HEK293 (cell line): Measurements from ENCODE around the gene PKNOX2.

Experiments used
- AEBP2 ChIP-seq: fragments of 450-650 bp; formaldehyde crosslinking; IDR thresholded peaks from 2 replicates; pipeline ENCODE4 v1.5.1; 2016; ENCODE audit warnings: missing biosample characterization, missing genetic modification characterization, borderline replicate concordance
- HOXA7 ChIP-seq: sonication (generic); formaldehyde crosslinking; IDR thresholded peaks from 2 replicates; pipeline ENCODE4 v1.8.1; 2022; ENCODE audit warnings: missing genetic modification reagents, borderline replicate concordance
- IKZF3 ChIP-seq: fragments of 450-650 bp; IDR thresholded peaks from 2 replicates; pipeline ENCODE4 v1.5.0; 2018; ENCODE audit warnings: missing biosample characterization, mild to moderate bottlenecking, missing genetic modification characterization, moderate library complexity
- INSM2 ChIP-seq: fragments of 450-650 bp; formaldehyde crosslinking; IDR thresholded peaks from 2 replicates; pipeline ENCODE4 v1.5.1; 2016; ENCODE audit warnings: missing biosample characterization, missing genetic modification characterization
- MEIS1 ChIP-seq: sonication (generic); formaldehyde crosslinking; IDR thresholded peaks from 2 replicates; pipeline ENCODE4 v1.8.1; 2022; ENCODE audit warnings: missing genetic modification reagents, mild to moderate bottlenecking, borderline replicate concordance
- PRDM2 ChIP-seq: fragments of 450-650 bp; formaldehyde crosslinking; IDR thresholded peaks from 2 replicates; pipeline ENCODE4 v1.5.1; 2016; ENCODE audit warnings: missing biosample characterization, missing genetic modification characterization, borderline replicate concordance
- SP3 ChIP-seq: fragments of 450-650 bp; formaldehyde crosslinking; IDR thresholded peaks from 2 replicates; pipeline ENCODE4 v1.5.1; 2016; ENCODE audit warnings: missing biosample characterization, missing genetic modification characterization
- ZBTB48 ChIP-seq: fragments of 450-650 bp; formaldehyde crosslinking; IDR thresholded peaks from 2 replicates; pipeline ENCODE4 v1.5.1; 2016; ENCODE audit warnings: missing biosample characterization, missing genetic modification characterization
- ZFP3 ChIP-seq: fragments of 450-650 bp; formaldehyde crosslinking; IDR thresholded peaks from 2 replicates; pipeline ENCODE4 v1.5.1; 2016; ENCODE audit warnings: low read depth, missing biosample characterization, missing genetic modification characterization
- ZNF211 ChIP-seq: fragments of 450-650 bp; formaldehyde crosslinking; IDR thresholded peaks from 2 replicates; pipeline ENCODE4 v1.5.1; 2016; ENCODE audit warnings: low read depth, missing biosample characterization, missing genetic modification characterization
- ZNF239 ChIP-seq: fragments of 450-650 bp; formaldehyde crosslinking; IDR thresholded peaks from 2 replicates; pipeline ENCODE4 v1.5.1; 2016; ENCODE audit warnings: missing biosample characterization, missing genetic modification characterization
- ZNF394 ChIP-seq: fragments of 450-650 bp; formaldehyde crosslinking; IDR thresholded peaks from 2 replicates; pipeline ENCODE4 v1.5.1; 2016; ENCODE audit warnings: missing biosample characterization, missing genetic modification characterization, mild to moderate bottlenecking, moderate library complexity, borderline replicate concordance
- ZNF416 ChIP-seq: fragments of 450-650 bp; formaldehyde crosslinking; IDR thresholded peaks from 2 replicates; pipeline ENCODE4 v1.5.1; 2016; ENCODE audit warnings: missing biosample characterization, missing genetic modification characterization
- ZNF433 ChIP-seq: fragments of 450-650 bp; formaldehyde crosslinking; IDR thresholded peaks from 2 replicates; pipeline ENCODE4 v1.5.1; 2016; ENCODE audit warnings: missing biosample characterization, missing genetic modification characterization, low read depth
- ZNF510 ChIP-seq: fragments of 450-650 bp; formaldehyde crosslinking; IDR thresholded peaks from 2 replicates; pipeline ENCODE4 v1.5.1; 2018; ENCODE audit warnings: mild to moderate bottlenecking, missing genetic modification characterization, missing biosample characterization; ENCODE audit not compliant: insufficient replicate concordance
- ZNF513 ChIP-seq: fragments of 450-650 bp; IDR thresholded peaks from 2 replicates; pipeline ENCODE4 v1.5.1; 2018; ENCODE audit warnings: missing biosample characterization, missing genetic modification characterization
- ZNF561 ChIP-seq: fragments of 450-650 bp; IDR thresholded peaks from 2 replicates; pipeline ENCODE4 v1.5.1; 2018; ENCODE audit warnings: missing biosample characterization, missing genetic modification characterization, borderline replicate concordance
- ZNF580 ChIP-seq: fragments of 450-650 bp; formaldehyde crosslinking; IDR thresholded peaks from 2 replicates; pipeline ENCODE4 v1.5.1; 2016; ENCODE audit warnings: missing biosample characterization, missing genetic modification characterization
- ZNF621 ChIP-seq: fragments of 450-650 bp; formaldehyde crosslinking; IDR thresholded peaks from 2 replicates; pipeline ENCODE4 v1.5.1; 2017; ENCODE audit warnings: missing biosample characterization, missing genetic modification characterization
- ZNF626 ChIP-seq: fragments of 450-650 bp; sonication (Bioruptor Pico); formaldehyde crosslinking; IDR thresholded peaks from 2 replicates; pipeline ENCODE4 v1.5.1; 2018; ENCODE audit warnings: missing biosample characterization, missing genetic modification characterization, inconsistent platforms
- ZNF747 ChIP-seq: fragments of 450-650 bp; formaldehyde crosslinking; IDR thresholded peaks from 2 replicates; pipeline ENCODE4 v1.5.1; 2016; ENCODE audit warnings: missing biosample characterization, missing genetic modification characterization
- ZNF792 ChIP-seq: fragments of 450-650 bp; formaldehyde crosslinking; IDR thresholded peaks from 2 replicates; pipeline ENCODE4 v1.5.1; 2016; ENCODE audit warnings: missing biosample characterization, missing genetic modification characterization
- TF ChIP-seq, protein P1 (sequence below): fragments of 450-650 bp; formaldehyde crosslinking; conservative IDR thresholded peaks from 2 replicates; pipeline ENCODE4 v1.5.1; 2016; ENCODE audit warnings: low read depth, missing biosample characterization, missing genetic modification characterization

Gene PKNOX2

DNA sequence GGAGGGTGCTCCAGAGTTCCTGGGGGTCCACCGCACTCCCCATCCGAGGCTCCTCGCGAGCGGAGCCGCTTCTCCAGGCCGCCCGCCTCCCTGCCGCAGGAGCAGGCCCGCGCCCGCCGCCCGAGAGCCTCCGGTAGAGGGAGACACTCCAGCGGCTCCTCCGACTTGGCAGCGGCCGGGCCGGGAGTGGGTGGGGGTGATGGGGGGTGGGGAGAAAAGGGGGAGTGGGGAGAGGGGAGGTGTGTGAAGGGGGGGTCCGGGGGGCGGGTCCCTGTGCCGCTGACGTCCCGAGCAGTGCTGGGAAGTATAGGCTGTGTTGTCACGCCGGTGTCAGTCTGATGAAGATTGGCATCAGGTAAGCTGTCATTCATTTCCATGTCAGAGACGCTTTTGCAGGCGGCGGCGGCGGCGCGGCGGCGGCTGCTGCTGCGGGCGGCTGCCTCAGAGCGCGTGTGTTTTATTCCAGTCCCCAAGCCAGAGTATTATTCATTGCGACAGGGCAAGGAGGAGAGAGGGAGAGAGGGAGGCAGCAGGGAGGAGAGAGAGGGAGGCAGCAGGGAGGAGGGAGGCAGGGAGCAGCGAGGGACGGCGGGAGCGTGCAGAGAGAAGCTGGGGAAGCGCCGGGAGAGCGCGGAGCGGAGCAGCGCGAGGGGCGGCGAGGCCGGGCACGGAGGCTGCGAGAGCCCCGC, at the start of gene PKNOX2 (continued):
- TF ChIP-seq SP3: 0 out of 2 replicates have a peak, but pooled peaks have one; percentile 30
- no peak for TF ChIP-seq HOXA7 (CRISPR knock-in tag)
- no peak for TF ChIP-seq ZNF211 (tag by site-specific recombination)
- TF ChIP-seq ZNF416: no peak
- no peak for TF ChIP-seq ZBTB48 (tag by site-specific recombination)
- no peak for TF ChIP-seq MEIS1 (CRISPR knock-in tag)
- no peak for TF ChIP-seq PRDM2 (tag by site-specific recombination)
- TF ChIP-seq, protein P1, sequence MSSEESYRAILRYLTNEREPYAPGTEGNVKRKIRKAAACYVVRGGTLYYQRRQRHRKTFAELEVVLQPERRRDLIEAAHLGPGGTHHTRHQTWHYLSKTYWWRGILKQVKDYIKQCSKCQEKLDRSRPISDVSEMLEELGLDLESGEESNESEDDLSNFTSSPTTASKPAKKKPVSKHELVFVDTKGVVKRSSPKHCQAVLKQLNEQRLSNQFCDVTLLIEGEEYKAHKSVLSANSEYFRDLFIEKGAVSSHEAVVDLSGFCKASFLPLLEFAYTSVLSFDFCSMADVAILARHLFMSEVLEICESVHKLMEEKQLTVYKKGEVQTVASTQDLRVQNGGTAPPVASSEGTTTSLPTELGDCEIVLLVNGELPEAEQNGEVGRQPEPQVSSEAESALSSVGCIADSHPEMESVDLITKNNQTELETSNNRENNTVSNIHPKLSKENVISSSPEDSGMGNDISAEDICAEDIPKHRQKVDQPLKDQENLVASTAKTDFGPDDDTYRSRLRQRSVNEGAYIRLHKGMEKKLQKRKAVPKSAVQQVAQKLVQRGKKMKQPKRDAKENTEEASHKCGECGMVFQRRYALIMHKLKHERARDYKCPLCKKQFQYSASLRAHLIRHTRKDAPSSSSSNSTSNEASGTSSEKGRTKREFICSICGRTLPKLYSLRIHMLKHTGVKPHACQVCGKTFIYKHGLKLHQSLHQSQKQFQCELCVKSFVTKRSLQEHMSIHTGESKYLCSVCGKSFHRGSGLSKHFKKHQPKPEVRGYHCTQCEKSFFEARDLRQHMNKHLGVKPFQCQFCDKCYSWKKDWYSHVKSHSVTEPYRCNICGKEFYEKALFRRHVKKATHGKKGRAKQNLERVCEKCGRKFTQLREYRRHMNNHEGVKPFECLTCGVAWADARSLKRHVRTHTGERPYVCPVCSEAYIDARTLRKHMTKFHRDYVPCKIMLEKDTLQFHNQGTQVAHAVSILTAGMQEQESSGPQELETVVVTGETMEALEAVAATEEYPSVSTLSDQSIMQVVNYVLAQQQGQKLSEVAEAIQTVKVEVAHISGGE (tag by site-specific recombination): no peak
- peak; percentile 95 for TF ChIP-seq ZNF394 (tag by site-specific recombination)
- no peak for TF ChIP-seq ZNF239
- no peak for TF ChIP-seq ZNF510 (tag by site-specific recombination)
- TF ChIP-seq ZNF747 (tag by site-specific recombination): no peak
- TF ChIP-seq ZNF621: no peak
- TF ChIP-seq INSM2 (tag by site-specific recombination): no peak
- TF ChIP-seq ZNF626 (tag by site-specific recombination): no peak
- no peak for TF ChIP-seq ZNF561 (tag by site-specific recombination)
- TF ChIP-seq AEBP2 (tag by site-specific recombination): no peak
- TF ChIP-seq ZNF792: no peak
- TF ChIP-seq ZNF513 (tag by site-specific recombination): no peak
- TF ChIP-seq ZNF433 (tag by site-specific recombination): no peak
- TF ChIP-seq ZNF580 (tag by site-specific recombination): no peak
- TF ChIP-seq IKZF3: peak; percentile 48
- TF ChIP-seq ZFP3 (tag by site-specific recombination): no peak
